B cell (primary cell): ENCODE results near the gene HDHD5. TPM values are rescaled to one million over a fixed set of nuclear protein-coding genes. Genes with fewer than 3 reads are reported as not detected.
A peak's percentile ranks its signal among the peaks of the same experiment; 100 is the strongest.

Experiments
- ATAC-seq: fragments of 200-7000 bp; cut with Tn5 transposase; one replicate; pipeline ENCODE4 v1.10.0; 2021; ENCODE audit warnings: low read depth, mild to moderate bottlenecking, moderate number of reproducible peaks, moderate library complexity
- CTCF ChIA-PET: fragments of 350-600 bp; sonication (Branson Sonifier 250); formaldehyde crosslinking; loops from one replicate; lab custom pipeline; 2021; ENCODE audit warnings: antibody characterized with exemption, inconsistent platforms; lab: Charles Lee
- POLR2A ChIA-PET: fragments of 350-600 bp; sonication (Branson Sonifier 250); formaldehyde crosslinking; loops from one replicate; lab custom pipeline; 2021; ENCODE audit warnings: antibody characterized with exemption; lab: Charles Lee
- DNase-seq: peaks from one replicate; pipeline ENCODE4 v3.0.0; 2013
- H2AFZ ChIP-seq: 2 replicates; pipeline ENCODE4 v1.6.1; 2012; ENCODE audit warnings: mild to moderate bottlenecking, low read depth, low read length; ENCODE audit not compliant: insufficient read depth, poor library complexity, severe bottlenecking
- H3K27ac ChIP-seq, 2 donors: 1 replicate in 1 of 2; 2 replicates in 1 of 2; pipeline ENCODE4 v1.5.1; 2012 to 2013; ENCODE audit warnings: low read length in 2 of 2, mild to moderate bottlenecking in 2 of 2, moderate library complexity in 1 of 2
- H3K27me3 ChIP-seq, 4 experiments: fragments of 200-600 bp in 1 of 4; sonication (generic) in 1 of 4; replicated peaks in 1 of 4; 1 replicate in 2 of 4; 2 replicates in 2 of 4; pipeline versions ENCODE4 v1.6.1 to v1.7.0; 2013 to 2016; ENCODE audit warnings: low read length in 3 of 4, mild to moderate bottlenecking in 2 of 4, mixed read lengths in 1 of 4, moderate library complexity in 1 of 4; ENCODE audit not compliant: insufficient read depth in 4 of 4, control insufficient read depth in 3 of 4; ENCODE audit errors: control extremely low read depth in 1 of 4
- H3K36me3 ChIP-seq, 2 experiments: replicated peaks in 1 of 2; 1 replicate in 1 of 2; 2 replicates in 1 of 2; pipeline versions ENCODE4 v1.6.1 to v1.7.1; 2013; ENCODE audit warnings: low read length in 1 of 2; ENCODE audit not compliant: insufficient read depth in 2 of 2, control insufficient read depth in 1 of 2; ENCODE audit errors: control extremely low read depth in 1 of 2, extremely low read depth in 1 of 2
- H3K4me1 ChIP-seq, 2 donors: fragments of 200-600 bp in 1 of 2; sonication (generic) in 1 of 2; 1 replicate in 1 of 2; 2 replicates in 1 of 2; pipeline versions ENCODE4 v1.5.1 to v1.6.1; 2013 to 2017; ENCODE audit warnings: low read length in 2 of 2; ENCODE audit not compliant: control insufficient read depth in 2 of 2, insufficient read depth in 2 of 2
- H3K4me2 ChIP-seq: replicated peaks from 2 replicates; pipeline ENCODE3; 2012; ENCODE audit warnings: mild to moderate bottlenecking, low read depth, low read length; ENCODE audit not compliant: poor library complexity, severe bottlenecking
- H3K4me3 ChIP-seq, 5 experiments: fragments of 200-600 bp in 1 of 5; sonication (generic) in 1 of 5; 1 replicate in 3 of 5; 2 replicates in 2 of 5; pipeline versions ENCODE4 v1.5.1 to v1.7.0; 2011 to 2016; ENCODE audit warnings: low read length in 4 of 5, mild to moderate bottlenecking in 4 of 5, low read depth in 2 of 5, control low read depth in 1 of 5, moderate library complexity in 1 of 5; ENCODE audit not compliant: insufficient read depth in 1 of 5; ENCODE audit errors: control extremely low read depth in 1 of 5, extremely low read depth in 1 of 5
- H3K79me2 ChIP-seq: fragments of 200-600 bp; sonication (generic); one replicate; pipeline ENCODE4 v1.6.0; 2016; ENCODE audit warnings: low read length; ENCODE audit not compliant: control insufficient read depth, insufficient read depth
- H3K9ac ChIP-seq: fragments of 200-600 bp; sonication (generic); 2 replicates; pipeline ENCODE4 v1.6.1; 2017; ENCODE audit warnings: mild to moderate bottlenecking, low read length, moderate library complexity
- H3K9me3 ChIP-seq, 3 donors: one replicate each; pipeline versions ENCODE4 v1.6.1 to v1.7.1; 2013; ENCODE audit warnings: low read length in 2 of 3; ENCODE audit not compliant: control insufficient read depth in 2 of 3, insufficient read depth in 1 of 3; ENCODE audit errors: control extremely low read depth in 1 of 3
- H4K20me1 ChIP-seq: 2 replicates; pipeline ENCODE4 v1.6.0; 2012; ENCODE audit warnings: mild to moderate bottlenecking, low read length; ENCODE audit not compliant: insufficient read depth, control insufficient read depth, poor library complexity, severe bottlenecking
- H3K27ac Mint-ChIP-seq: one replicate; pipeline ENCODE4 v1.8.0; 2021; ENCODE audit warnings: mixed read lengths
- H3K27me3 Mint-ChIP-seq: one replicate; pipeline ENCODE4 v1.8.0; 2021; ENCODE audit warnings: mixed read lengths
- H3K4me1 Mint-ChIP-seq: one replicate; pipeline ENCODE4 v1.8.0; 2021; ENCODE audit warnings: mixed read lengths
- H3K4me3 Mint-ChIP-seq: one replicate; pipeline ENCODE4 v1.8.0; 2021; ENCODE audit warnings: mixed read lengths
- H3K9me3 Mint-ChIP-seq: one replicate; pipeline ENCODE4 v1.8.0; 2022; ENCODE audit warnings: mixed read lengths; ENCODE audit not compliant: insufficient read depth
- CTCF ChIP-seq: fragments of 200-600 bp; IDR thresholded peaks from one replicate; pipeline ENCODE4 v1.8.0; 2022; ENCODE audit warnings: antibody characterized with exemption, mild to moderate bottlenecking
- EZH2 ChIP-seq: IDR thresholded peaks from 2 replicates; pipeline ENCODE4 v1.6.1; 2012; ENCODE audit warnings: borderline replicate concordance, low read depth, mild to moderate bottlenecking, moderate library complexity, low read length; ENCODE audit not compliant: insufficient read depth, poor library complexity, severe bottlenecking
- WGBS: methylation state at CpG from one replicate; pipeline ENCODE4 v1.1.5; 2013; ENCODE audit warnings: missing lambda C conversion rate; ENCODE audit not compliant: insufficient coverage; 5-methylcytosine and 5-hydroxymethylcytosine counted together
- intact Hi-C: fragments of 100-400 bp; cut with micrococcal nuclease; formaldehyde crosslinking; loops from one replicate; pipeline ENCODE4 v1.10.0; 2022
- polyA plus RNA-seq: library from polyadenylated mRNA; depleted of rRNA; stranded (reverse); fragments of >200 nt; gene quantifications from 2 replicates; pipeline ENCODE4 v1.2.3, GENCODE V29; 2012
- total RNA-seq, 2 donors: library from RNA; stranded (reverse); fragments of 120-200 nt in 1 of 2; gene quantifications; 1 replicate in 1 of 2; 2 replicates in 1 of 2; pipeline versions ENCODE4 v1.2.3 to v1.2.4, GENCODE V29; 2013 to 2022

The HDHD5 gene
- total and polyA plus RNA-seq, 2 donors (not counting 1 experiment from before 2014, with no cell fraction given) = 17.7 to 37.7 TPM

GRCh38 chr22:17120711-17121232 is 38.3 kb downstream of the HDHD5 start:
- peaks cover 26% of the 10 kb centered on the region for H3K27me3 Mint-ChIP-seq
- H3K4me3 ChIP-seq = peak overlapping the region in 3 of 5 experiments; percentile 11 to 41 (median 21)

More at GRCh38 chr22:17120711-17121232, 38.3 kb downstream of the HDHD5 start:
- no peaks in the 10 kb centered on the region for H3K36me3 ChIP-seq
- CTCF ChIA-PET = no interaction called here
- H4K20me1 ChIP-seq = no peaks in the 10 kb centered on the region
- H3K4me2 ChIP-seq = peak overlapping the region; percentile 84
- H3K4me1 Mint-ChIP-seq = peaks cover 39% of the 10 kb centered on the region
- TF ChIP-seq EZH2 (no peak), CTCF (no peak)
- H3K4me1 ChIP-seq = peaks cover 34 to 40% of the 10 kb centered on the region in 2 donors
- no peak overlapping the region for H3K4me3 Mint-ChIP-seq
- POLR2A ChIA-PET = no interaction called here
- H3K27me3 ChIP-seq = peaks cover 0 to 38% (median 13%) of the 10 kb centered on the region in 4 experiments
- H3K27ac ChIP-seq = no peak overlapping the region
- H3K9me3 Mint-ChIP-seq = no peaks in the 10 kb centered on the region
- intact Hi-C loops = no loop called here
- peak overlapping the region; percentile 35 for H3K9ac ChIP-seq
- H3K79me2 ChIP-seq = no peaks in the 10 kb centered on the region
- peak; percentile 31 for DNase-seq
- ATAC-seq = no peak
- H3K9me3 ChIP-seq = peaks cover 0 to 14% (median 0%) of the 10 kb centered on the region in 3 donors
- no peak overlapping the region for H3K27ac Mint-ChIP-seq
- H2AFZ ChIP-seq = no peak overlapping the region
- WGBS = under 1% methylated on average over 70 of the region's 70 CpGs
